Urinary bladder (tissue), 4 donors: Measurements from ENCODE around the gene ARAP2. TPM values are rescaled to one million over a fixed set of nuclear protein-coding genes. Genes with fewer than 3 reads are reported as not detected.

Source experiments
- DNase-seq: peaks from one replicate; pipeline ENCODE4 v3.0.0-alpha.2; 2015; ENCODE audit errors: extremely low spot score
- H3K27ac ChIP-seq: one replicate; pipeline ENCODE4 v1.5.1; 2013; ENCODE audit warnings: low read depth, mild to moderate bottlenecking, moderate library complexity
- H3K36me3 ChIP-seq: one replicate; pipeline ENCODE4 v1.6.1; 2013; ENCODE audit warnings: mild to moderate bottlenecking, moderate library complexity; ENCODE audit not compliant: insufficient read depth
- H3K4me1 ChIP-seq: one replicate; pipeline ENCODE4 v1.6.1; 2013; ENCODE audit warnings: mild to moderate bottlenecking, moderate library complexity; ENCODE audit not compliant: insufficient read depth
- H3K4me3 ChIP-seq: one replicate; pipeline ENCODE4 v1.5.1; 2013; ENCODE audit warnings: low read depth, low read length
- WGBS: extraction: QIAGEN DNeasy Blood & Tissue Kit; methylation state at CpG from one replicate; pipeline ENCODE4 v1.1.7; 2013; 5-methylcytosine and 5-hydroxymethylcytosine counted together
- polyA plus RNA-seq: library from polyadenylated mRNA; stranded (reverse); fragments of 200-250 nt; gene quantifications from one replicate; pipeline ENCODE4 v1.2.3, GENCODE V29; 2013
- total RNA-seq: library from RNA; depleted of rRNA; stranded (reverse); fragments of >200 nt; gene quantifications from one replicate; pipeline ENCODE4 v1.2.3, GENCODE V29; 2014
- donor health status: healthy with polysubstance abuse.
- donor health status: healthy.

The ARAP2 gene
- total and polyA plus RNA-seq, 2 donors, result 1.5 to 34.1 TPM

- H3K4me3 ChIP-seq, result no peak overlapping the region
- WGBS, result 90% methylated on average over 3 of the region's 3 CpGs
- DNase-seq, result no peak
- H3K36me3 ChIP-seq, result no peaks in the 10 kb centered on the region
- H3K27ac ChIP-seq, result no peak overlapping the region
- no peaks in the 10 kb centered on the region for H3K4me1 ChIP-seq
These were observed 113.7 kb downstream of the ARAP2 start for GRCh38 chr4:36130641-36131040.

- Histone ChIP-seq H3K4me1 (no peaks in the 10 kb centered on the region), H3K4me3 (no peak overlapping the region), H3K36me3 (no peaks in the 10 kb centered on the region), H3K27ac (no peak overlapping the region)
- no peak for DNase-seq
- WGBS, result 28% methylated on average over 2 of the region's 2 CpGs
These were observed 115.6 kb downstream of the ARAP2 start for GRCh38 chr4:36128689-36129088.

- Histone ChIP-seq H3K27ac (no peak overlapping the region), H3K36me3 (no peaks in the 10 kb centered on the region), H3K4me3 (no peak overlapping the region), H3K4me1 (no peaks in the 10 kb centered on the region)
- DNase-seq, result no peak
- 53% methylated on average over 1 of the region's 1 CpG for WGBS
These were observed 120.4 kb downstream of the ARAP2 start for GRCh38 chr4:36123906-36124305.

GRCh38 chr4:36115312-36115711 lies 129.0 kb downstream of the ARAP2 start:
- 76% methylated on average over 3 of the region's 3 CpGs for WGBS

GRCh38 chr4:36111172-36111571 lies 133.1 kb downstream of the ARAP2 start:
- Histone ChIP-seq H3K36me3 (no peaks in the 10 kb centered on the region), H3K4me3 (no peak overlapping the region), H3K4me1 (no peaks in the 10 kb centered on the region), H3K27ac (no peak overlapping the region)
- no peak for DNase-seq

More at GRCh38 chr4:36115312-36115711, 129.0 kb downstream of the ARAP2 start:
- Histone ChIP-seq H3K27ac (no peak overlapping the region), H3K4me1 (no peaks in the 10 kb centered on the region), H3K36me3 (no peaks in the 10 kb centered on the region), H3K4me3 (no peak overlapping the region)
- DNase-seq, result no peak

GRCh38 chr4:36099509-36099908 lies 144.8 kb downstream of the ARAP2 start:
- no peaks in the 10 kb centered on the region for H3K4me1 ChIP-seq
- H3K27ac ChIP-seq, result no peak overlapping the region
- no peak for DNase-seq
- peaks cover 3% of the 10 kb centered on the region for H3K36me3 ChIP-seq
- H3K4me3 ChIP-seq, result no peak overlapping the region
- 85% methylated on average over 3 of the region's 3 CpGs for WGBS

GRCh38 chr4:36094995-36095394 lies 149.3 kb downstream of the ARAP2 start:
- Histone ChIP-seq H3K27ac (no peak overlapping the region), H3K4me3 (no peak overlapping the region), H3K36me3 (peaks cover 1% of the 10 kb centered on the region), H3K4me1 (no peaks in the 10 kb centered on the region)
- 94% methylated on average over 2 of the region's 2 CpGs for WGBS
- DNase-seq, result no peak

GRCh38 chr4:36091997-36092396 lies 152.3 kb downstream of the ARAP2 start:
- 90% methylated on average over 9 of the region's 9 CpGs for WGBS

GRCh38 chr4:36088542-36088941 lies 155.8 kb downstream of the ARAP2 start:
- H3K4me1 ChIP-seq, result no peaks in the 10 kb centered on the region
- H3K36me3 ChIP-seq, result no peaks in the 10 kb centered on the region
- DNase-seq, result no peak
- H3K4me3 ChIP-seq, result no peak overlapping the region
- 14% methylated on average over 1 of the region's 1 CpG for WGBS
- no peak overlapping the region for H3K27ac ChIP-seq

More at GRCh38 chr4:36091997-36092396, 152.3 kb downstream of the ARAP2 start:
- no peak overlapping the region for H3K4me3 ChIP-seq
- no peak for DNase-seq
- no peak overlapping the region for H3K27ac ChIP-seq
- H3K4me1 ChIP-seq, result no peaks in the 10 kb centered on the region
- no peaks in the 10 kb centered on the region for H3K36me3 ChIP-seq

- Histone ChIP-seq H3K27ac (no peak overlapping the region), H3K4me1 (no peaks in the 10 kb centered on the region), H3K4me3 (no peak overlapping the region), H3K36me3 (peaks cover 3% of the 10 kb centered on the region)
- DNase-seq, result no peak
- 74% methylated on average over 1 of the region's 1 CpG for WGBS
These were observed 158.0 kb downstream of the ARAP2 start for GRCh38 chr4:36086261-36086786.

GRCh38 chr4:36082817-36083216 lies 161.5 kb downstream of the ARAP2 start:
- H3K27ac ChIP-seq, result no peak overlapping the region
- no peaks in the 10 kb centered on the region for H3K4me1 ChIP-seq
- H3K4me3 ChIP-seq, result no peak overlapping the region
- peaks cover 3% of the 10 kb centered on the region for H3K36me3 ChIP-seq
- WGBS, result 65% methylated on average over 4 of the region's 4 CpGs
- no peak for DNase-seq

GRCh38 chr4:36081185-36081584 lies 163.1 kb downstream of the ARAP2 start:
- H3K4me3 ChIP-seq, result no peak overlapping the region
- 78% methylated on average over 3 of the region's 3 CpGs for WGBS
- no peaks in the 10 kb centered on the region for H3K4me1 ChIP-seq
- no peak overlapping the region for H3K27ac ChIP-seq
- DNase-seq, result no peak
- peaks cover 3% of the 10 kb centered on the region for H3K36me3 ChIP-seq

- Histone ChIP-seq H3K36me3 (peaks cover 3% of the 10 kb centered on the region), H3K27ac (no peak overlapping the region), H3K4me3 (no peak overlapping the region), H3K4me1 (no peaks in the 10 kb centered on the region)
- WGBS, result 75% methylated on average over 2 of the region's 2 CpGs
- DNase-seq, result no peak
These were observed 164.6 kb downstream of the ARAP2 start for GRCh38 chr4:36079666-36080065.

GRCh38 chr4:36078319-36078718 lies 166.0 kb downstream of the ARAP2 start:
- peaks cover 4% of the 10 kb centered on the region for H3K36me3 ChIP-seq
- H3K4me1 ChIP-seq, result no peaks in the 10 kb centered on the region
- H3K27ac ChIP-seq, result no peak overlapping the region
- WGBS, result 80% methylated on average over 4 of the region's 4 CpGs
- no peak for DNase-seq
- H3K4me3 ChIP-seq, result no peak overlapping the region

GRCh38 chr4:36072529-36072928 lies 171.8 kb downstream of the ARAP2 start:
- H3K36me3 ChIP-seq, result peaks cover 2% of the 10 kb centered on the region
- no peak overlapping the region for H3K27ac ChIP-seq
- no peak overlapping the region for H3K4me3 ChIP-seq
- WGBS, result 69% methylated on average over 3 of the region's 3 CpGs
- H3K4me1 ChIP-seq, result no peaks in the 10 kb centered on the region
- no peak for DNase-seq
